H1 (cell line): ENCODE data around the gene CHPT1. TPM values are rescaled to one million over a fixed set of nuclear protein-coding genes. Genes with fewer than 3 reads are reported as not detected.
A peak's percentile ranks its signal among the peaks of the same experiment; 100 is the strongest.

Source experiments
- CTCF ChIA-PET: fragments of 300-600 bp; sonication (Branson Sonifier 250); formaldehyde crosslinking; loops from one replicate; lab custom pipeline; 2021; ENCODE audit not compliant: partially characterized antibody; lab: Charles Lee
- POLR2A ChIA-PET: fragments of 300-600 bp; sonication (Branson Sonifier 250); formaldehyde crosslinking; loops from one replicate; lab custom pipeline; 2021; ENCODE audit warnings: inconsistent platforms; ENCODE audit not compliant: partially characterized antibody; lab: Charles Lee
- DNase-seq, 2 experiments: peaks; one replicate each; pipeline versions ENCODE4 v3.0.0 to v3.0.0-alpha.2; 2010 to 2022; ENCODE audit warnings: low spot score in 2 of 2, low read depth in 1 of 2, mixed read lengths in 1 of 2
- FAIRE-seq: peaks from 2 replicates; lab custom pipeline; 2011; peaks lifted over from hg19 to GRCh38; lab: Jason Lieb, UNC
- H2AFZ ChIP-seq: 2 replicates; pipeline ENCODE4 v1.8.1; 2012; ENCODE audit warnings: low read length, inconsistent platforms
- H2AK5ac ChIP-seq: 2 replicates; pipeline ENCODE4 v1.6.1; 2013; ENCODE audit warnings: low read depth, low read length
- H2BK120ac ChIP-seq: replicated peaks from 2 replicates; pipeline ENCODE3; 2013; ENCODE audit warnings: low read depth, low read length, inconsistent platforms
- H2BK12ac ChIP-seq: 2 replicates; pipeline ENCODE4 v1.6.1; 2013; ENCODE audit warnings: low read depth, low read length
- H2BK15ac ChIP-seq: 2 replicates; pipeline ENCODE4 v1.6.1; 2013; ENCODE audit warnings: low read length
- H2BK20ac ChIP-seq: 2 replicates; pipeline ENCODE4 v1.6.1; 2013; ENCODE audit warnings: low read length
- H2BK5ac ChIP-seq: 2 replicates; pipeline ENCODE4 v1.6.1; 2013; ENCODE audit warnings: low read depth, low read length
- H3K14ac ChIP-seq: 2 replicates; pipeline ENCODE4 v1.6.1; 2013; ENCODE audit warnings: inconsistent platforms; ENCODE audit not compliant: insufficient read length
- H3K18ac ChIP-seq: 2 replicates; pipeline ENCODE4 v1.6.1; 2013; ENCODE audit warnings: low read length; ENCODE audit errors: extremely low read depth
- H3K23ac ChIP-seq: 2 replicates; pipeline ENCODE4 v1.6.1; 2013; ENCODE audit warnings: inconsistent platforms; ENCODE audit not compliant: insufficient read length
- H3K23me2 ChIP-seq: 2 replicates; pipeline ENCODE4 v1.6.1; 2013; ENCODE audit warnings: low read depth, low read length
- H3K27ac ChIP-seq: 2 replicates; pipeline ENCODE4 v1.6.1; 2011; ENCODE audit warnings: low read depth, low read length, inconsistent platforms
- H3K27me3 ChIP-seq, 4 experiments: replicated peaks in 1 of 4; 1 replicate in 1 of 4; 2 replicates in 3 of 4; pipeline versions ENCODE4 v1.6.1 to v1.8.1; 2011 to 2013; ENCODE audit warnings: low read length in 3 of 4, mild to moderate bottlenecking in 3 of 4, inconsistent platforms in 2 of 4, mixed read lengths in 2 of 4, moderate library complexity in 1 of 4; ENCODE audit not compliant: control insufficient read depth in 3 of 4, insufficient read depth in 3 of 4; ENCODE audit errors: extremely low read depth in 1 of 4
- H3K36me3 ChIP-seq, 4 experiments: 2 replicates each; pipeline versions ENCODE4 v1.6.1 to v1.8.1; 2011 to 2013; ENCODE audit warnings: mild to moderate bottlenecking in 4 of 4, low read length in 3 of 4, moderate library complexity in 2 of 4, control low read depth in 1 of 4, inconsistent platforms in 1 of 4; ENCODE audit not compliant: insufficient read depth in 4 of 4, control insufficient read depth in 2 of 4
- H3K4ac ChIP-seq: replicated peaks from 2 replicates; pipeline ENCODE3; 2013; ENCODE audit warnings: low read length, low read depth, mixed read lengths, inconsistent platforms; ENCODE audit not compliant: insufficient read length
- H3K4me1 ChIP-seq, 4 experiments: replicated peaks in 1 of 4; 1 replicate in 1 of 4; 2 replicates in 3 of 4; pipeline versions ENCODE4 v1.6.1 to v1.8.1; 2011 to 2013; ENCODE audit warnings: low read length in 3 of 4, inconsistent platforms in 2 of 4, mixed read lengths in 1 of 4; ENCODE audit not compliant: insufficient read depth in 4 of 4, control insufficient read depth in 3 of 4
- H3K4me2 ChIP-seq, 2 experiments: 2 replicates each; pipeline versions ENCODE4 v1.6.1 to v1.8.1; 2011 to 2013; ENCODE audit warnings: low read depth in 2 of 2, low read length in 2 of 2, control low read depth in 1 of 2, inconsistent platforms in 1 of 2, mild to moderate bottlenecking in 1 of 2; ENCODE audit not compliant: insufficient read depth in 1 of 2
- H3K4me3 ChIP-seq, 4 experiments: fragments of 200-600, 300-600 bp in 1 of 4; sonication (generic), shearing (Covaris generic), sonication (Bioruptor Twin) in 1 of 4; 2 replicates each; pipeline versions ENCODE4 v1.5.1 to v1.8.1; 2011 to 2016; ENCODE audit warnings: low read length in 4 of 4, low read depth in 3 of 4, control low read depth in 2 of 4, inconsistent platforms in 2 of 4, mild to moderate bottlenecking in 2 of 4, mixed read lengths in 1 of 4, moderate library complexity in 1 of 4; ENCODE audit not compliant: insufficient read depth in 2 of 4; ENCODE audit errors: extremely low read depth in 1 of 4
- H3K56ac ChIP-seq: replicated peaks from 2 replicates; pipeline ENCODE3; 2013; ENCODE audit warnings: low read depth, mild to moderate bottlenecking, mixed read lengths, low read length, inconsistent platforms; ENCODE audit not compliant: insufficient read length
- H3K79me1 ChIP-seq: 2 replicates; pipeline ENCODE4 v1.6.1; 2013; ENCODE audit warnings: low read depth, low read length, control low read depth
- H3K79me2 ChIP-seq, 2 experiments: 2 replicates each; pipeline versions ENCODE4 v1.6.1 to v1.8.1; 2012 to 2013; ENCODE audit warnings: low read length in 2 of 2, mild to moderate bottlenecking in 2 of 2, inconsistent platforms in 1 of 2; ENCODE audit not compliant: insufficient read depth in 2 of 2, control insufficient read depth in 1 of 2
- H3K9ac ChIP-seq, 4 experiments: replicated peaks in 1 of 4; 1 replicate in 1 of 4; 2 replicates in 3 of 4; pipeline versions ENCODE4 v1.6.1 to v1.8.1; 2011 to 2013; ENCODE audit warnings: low read depth in 3 of 4, low read length in 3 of 4, control low read depth in 2 of 4, mild to moderate bottlenecking in 2 of 4, moderate library complexity in 2 of 4, inconsistent platforms in 1 of 4; ENCODE audit errors: extremely low read depth in 1 of 4
- H3K9me3 ChIP-seq, 2 experiments: 2 replicates each; pipeline versions ENCODE4 v1.6.1 to v1.8.1; 2012 to 2013; ENCODE audit warnings: mild to moderate bottlenecking in 2 of 2, moderate library complexity in 2 of 2, control low read depth in 1 of 2, inconsistent platforms in 1 of 2, low read depth in 1 of 2, low read length in 1 of 2, mixed read lengths in 1 of 2; ENCODE audit not compliant: insufficient read depth in 2 of 2
- H4K20me1 ChIP-seq, 2 experiments: replicated peaks in 1 of 2; 2 replicates each; pipeline versions ENCODE3 to v1.8.1; 2011 to 2013; ENCODE audit warnings: inconsistent platforms in 2 of 2, low read length in 2 of 2, mild to moderate bottlenecking in 1 of 2; ENCODE audit not compliant: insufficient read depth in 2 of 2, control insufficient read depth in 1 of 2
- H4K5ac ChIP-seq: 2 replicates; pipeline ENCODE4 v1.6.1; 2013; ENCODE audit warnings: low read length, low read depth, mixed read lengths, inconsistent platforms; ENCODE audit not compliant: insufficient read length
- H4K8ac ChIP-seq: 2 replicates; pipeline ENCODE4 v1.8.0; 2013; ENCODE audit warnings: mild to moderate bottlenecking, moderate library complexity, low read length, inconsistent platforms; ENCODE audit not compliant: insufficient read depth; ENCODE audit errors: extremely low read depth
- H4K91ac ChIP-seq: replicated peaks from 2 replicates; pipeline ENCODE3; 2013; ENCODE audit warnings: low read length, mixed read lengths, inconsistent platforms; ENCODE audit not compliant: insufficient read length
- JUN ChIP-seq: IDR thresholded peaks from 2 replicates; pipeline ENCODE4 v1.6.1; 2011; ENCODE audit warnings: low read depth, mild to moderate bottlenecking, improper control_type of control experiment, low read length
- KDM4A ChIP-seq: IDR thresholded peaks from one replicate; pipeline ENCODE4 v1.7.1; 2012; ENCODE audit warnings: low read depth, mild to moderate bottlenecking, moderate library complexity, low read length, inconsistent platforms; ENCODE audit not compliant: severe bottlenecking
- MAX ChIP-seq: IDR thresholded peaks from 2 replicates; pipeline ENCODE4 v1.6.1; 2012; ENCODE audit warnings: inconsistent platforms
- TAF1 ChIP-seq: IDR thresholded peaks from 2 replicates; pipeline ENCODE4 v1.6.1; 2011; ENCODE audit warnings: mild to moderate bottlenecking, low read depth, low read length
- WGBS, 2 experiments: shearing (Covaris generic) in 1 of 2; methylation state at CpG; one replicate each; pipeline versions ENCODE4 v1.1.6 to v1.1.7; 2013 to 2015; ENCODE audit warnings: low lambda C conversion rate in 2 of 2, mixed read lengths in 2 of 2, inconsistent platforms in 1 of 2, low coverage in 1 of 2, missing lambda C conversion rate in 1 of 2; ENCODE audit not compliant: insufficient replicate concordance in 2 of 2, insufficient coverage in 1 of 2, insufficient read length in 1 of 2; ENCODE audit errors: extremely low coverage in 1 of 2, missing lambda C conversion rate in 1 of 2; 5-methylcytosine and 5-hydroxymethylcytosine counted together
- polyA plus RNA-seq, 7 experiments: library from polyadenylated mRNA; depleted of rRNA in 3 of 7; stranded (reverse) in 5 of 7; unstranded in 2 of 7; fragments of >200 nt in 5 of 7; fragments of 200-250 nt in 2 of 7; gene quantifications; 1 replicate in 5 of 7; 2 replicates in 1 of 7; 4 replicates in 1 of 7; pipeline versions ENCODE4 v1.2.1 to v1.2.3, GENCODE V29; 2011 to 2013; ENCODE audit warnings: missing spikeins in 2 of 7, mixed read lengths in 2 of 7
- total RNA-seq: library from RNA; stranded (reverse); fragmentation: NEBNext Ultra II Directional; extraction: Animal tissue kit (Norgen Biotek cat#: 25700); gene quantifications from 2 replicates; pipeline ENCODE4 v1.2.1, GENCODE V29; 2021

The CHPT1 gene
- total and polyA plus RNA-seq, 2 of the 8 experiments (the other 6 are each of a cell fraction or from before 2014, with no cell fraction given), result 13.3 to 22.5 TPM

GRCh38 chr12:101697930-101698799 is 725 bp downstream of the CHPT1 start:
- H2BK5ac ChIP-seq, result no peak overlapping the region
- H4K8ac ChIP-seq, result peak overlapping the region; percentile 97; the same call in 1 of the 2 replicates
- no peak overlapping the region for H2AK5ac ChIP-seq
- H3K14ac ChIP-seq, result no peak overlapping the region
- H3K23ac ChIP-seq, result no peak overlapping the region
- peak overlapping the region; percentile 86 to 89 for H3K4me2 ChIP-seq
- H2BK12ac ChIP-seq, result no peak overlapping the region
- no peak overlapping the region for H3K56ac ChIP-seq
- no peak overlapping the region for H4K91ac ChIP-seq
- H3K23me2 ChIP-seq, result peaks cover 11% of the 10 kb centered on the region; the same call in 1 of the 2 replicates
- FAIRE-seq (no peak), DNase-seq (no peak)
- no peak overlapping the region for H2BK15ac ChIP-seq
- H4K5ac ChIP-seq, result no peak overlapping the region
- no peak overlapping the region for H3K18ac ChIP-seq
- ChIA-PET POLR2A (interaction anchor here (0.8 kb wide), 1 partner anchor 161 kb away, joined by 3 read pairs; no protein-coding TSS in a partner anchor), CTCF (interaction anchor here (0.6 to 1.4 kb wide), 3 partner anchors 10 to 56 kb away, joined by 3 to 4 read pairs (median 3); no protein-coding TSS in a partner anchor)
- peak overlapping the region; percentile 55 to 88 (median 82); a peak in 6 of 7 replicates for H3K9ac ChIP-seq
- H3K4me3 ChIP-seq, result peak overlapping the region; percentile 62 to 87 (median 66)
- TF ChIP-seq TAF1 (0 out of 2 replicates have a peak, but pooled peaks have one; percentile 10), JUN (no peak), KDM4A (peak; percentile 85), MAX (peak; percentile 18; the same call in 1 of the 2 replicates)
- no peaks in the 10 kb centered on the region for H3K36me3 ChIP-seq
- H3K4me1 ChIP-seq, result peaks cover 2 to 4% (median 3%) of the 10 kb centered on the region in 4 experiments; a peak in 4 of 7 replicates
- no peaks in the 10 kb centered on the region for H3K79me1 ChIP-seq
- H2BK20ac ChIP-seq, result no peak overlapping the region
- no peak overlapping the region for H3K27ac ChIP-seq
- 0 out of 2 replicates have a peak overlapping the region, but pooled peaks have one; percentile 79 for H2AFZ ChIP-seq
- peaks cover 2 to 18% (median 12%) of the 10 kb centered on the region in 4 experiments for H3K27me3 ChIP-seq
- no peaks in the 10 kb centered on the region for H3K9me3 ChIP-seq
- H3K4ac ChIP-seq, result peak overlapping the region; percentile 61
- no peaks in the 10 kb centered on the region for H4K20me1 ChIP-seq
- H3K79me2 ChIP-seq, result 0 out of 4 replicates have a peak, but pooled peaks cover 0 to 10% of the 10 kb centered on the region in 2 experiments
- WGBS, 2 experiments, result 5% methylated on average over 48 of the region's 67 CpGs; no CpG with 5 or more reads in 1 of the 2 experiments
- no peak overlapping the region for H2BK120ac ChIP-seq
